Measurements from ENCODE around the gene GLCCI1. TPM values are rescaled to one million over a fixed set of nuclear protein-coding genes. Genes with fewer than 3 reads are reported as not detected.

Gene GLCCI1
- total RNA-seq (ENCODE audit: low replicate concordance) = 11.9 and 25.0 TPM in 2 replicates
- long read RNA-seq, partial matches to known transcripts = 0 of 4 reads
- long read RNA-seq, other reads (novel, unspliced or antisense) = 4 of 4 reads

- peak within 1 kb of the TSS; percentile 92 for H3K4me3 Mint-ChIP-seq
- peak within 1 kb of the TSS; percentile 47 for H3K27ac Mint-ChIP-seq
- peak; percentile 97 for DNase-seq (ENCODE audit: extremely low spot score, unreplicated experiment)
- no peaks in the 10 kb centered on the region for H3K27me3 Mint-ChIP-seq
- peaks cover 5% of the 10 kb centered on the region for H3K4me1 Mint-ChIP-seq (ENCODE audit: unreplicated experiment)
- TF ChIP-seq CTCF (conservative IDR thresholded peaks at IDR 0.05) = no peak
- no peaks in the 10 kb centered on the region for H3K36me3 Mint-ChIP-seq
- no peaks in the 10 kb centered on the region for H3K9me3 Mint-ChIP-seq
These were observed at the start of gene GLCCI1 for GRCh38 chr7:7968544-7969305. Gene GLCCI1, plus strand, starts transcription at chr7:7968796. Its CDS starts 555 bp downstream, at chr7:7969351.

GRCh38 chr7:7919449-7919945 lies 49.1 kb upstream of the GLCCI1 start:
- DNase-seq (ENCODE audit: extremely low spot score, unreplicated experiment) = no peak
- H3K27me3 Mint-ChIP-seq = no peaks in the 10 kb centered on the region
- TF ChIP-seq CTCF (conservative IDR thresholded peaks at IDR 0.05) = no peak
- H3K4me3 Mint-ChIP-seq = no peak overlapping the region
- peaks cover 6% of the 10 kb centered on the region for H3K9me3 Mint-ChIP-seq
- no peak overlapping the region for H3K27ac Mint-ChIP-seq
- H3K4me1 Mint-ChIP-seq (ENCODE audit: unreplicated experiment) = peaks cover 12% of the 10 kb centered on the region
- H3K36me3 Mint-ChIP-seq = no peaks in the 10 kb centered on the region

GRCh38 chr7:7920056-7920455 lies 48.5 kb upstream of the GLCCI1 start:
- Mint-ChIP-seq H3K27ac (no peak overlapping the region), H3K27me3 (no peaks in the 10 kb centered on the region), H3K9me3 (peaks cover 6% of the 10 kb centered on the region), H3K4me3 (no peak overlapping the region), H3K4me1 (ENCODE audit: unreplicated experiment) (peaks cover 13% of the 10 kb centered on the region), H3K36me3 (no peaks in the 10 kb centered on the region)
- DNase-seq (ENCODE audit: extremely low spot score, unreplicated experiment) = no peak
- TF ChIP-seq CTCF (conservative IDR thresholded peaks at IDR 0.05) = no peak

GRCh38 chr7:7920481-7920880 lies 48.1 kb upstream of the GLCCI1 start:
- peaks cover 13% of the 10 kb centered on the region for H3K4me1 Mint-ChIP-seq (ENCODE audit: unreplicated experiment)
- no peak overlapping the region for H3K4me3 Mint-ChIP-seq
- peaks cover 6% of the 10 kb centered on the region for H3K9me3 Mint-ChIP-seq
- no peak for DNase-seq (ENCODE audit: extremely low spot score, unreplicated experiment)
- no peaks in the 10 kb centered on the region for H3K36me3 Mint-ChIP-seq
- H3K27me3 Mint-ChIP-seq = no peaks in the 10 kb centered on the region
- H3K27ac Mint-ChIP-seq = no peak overlapping the region
- TF ChIP-seq CTCF (conservative IDR thresholded peaks at IDR 0.05) = no peak

- peaks cover 6% of the 10 kb centered on the region for H3K9me3 Mint-ChIP-seq
- no peak overlapping the region for H3K27ac Mint-ChIP-seq
- no peaks in the 10 kb centered on the region for H3K27me3 Mint-ChIP-seq
These were observed 46.8 kb upstream of the GLCCI1 start for GRCh38 chr7:7921830-7922229.

More at GRCh38 chr7:7921830-7922229, 46.8 kb upstream of the GLCCI1 start:
- no peak for TF ChIP-seq CTCF (conservative IDR thresholded peaks at IDR 0.05)
- H3K4me1 Mint-ChIP-seq (ENCODE audit: unreplicated experiment) = peaks cover 13% of the 10 kb centered on the region
- no peaks in the 10 kb centered on the region for H3K36me3 Mint-ChIP-seq
- H3K4me3 Mint-ChIP-seq = no peak overlapping the region
- no peak for DNase-seq (ENCODE audit: extremely low spot score, unreplicated experiment)
